A549 (cell line): ENCODE data around the gene DPY30.
"Not testable (repeated sequence)": the region's sequence is repeated elsewhere in the genome, so short reads cannot be mapped to it uniquely, and the experiment has no call there.

Experiments
- CBX2 ChIP-seq: fragments of 200-600 bp; sonication (generic); IDR thresholded peaks from 2 replicates; pipeline ENCODE4 v1.6.1; 2016; ENCODE audit warnings: low read depth, mild to moderate bottlenecking, borderline replicate concordance
- EP300 ChIP-seq, 2 experiments: fragments of >200 bp; sonication (Bioruptor Twin); formaldehyde crosslinking; IDR thresholded peaks; 2 replicates in 1 of 2; 3 replicates in 1 of 2; pipeline ENCODE4 v1.6.1; 2016 to 2017
- MAX ChIP-seq: IDR thresholded peaks from 2 replicates; pipeline ENCODE4 v1.6.1; 2012
- MYC ChIP-seq: IDR thresholded peaks from 2 replicates; pipeline ENCODE4 v1.6.1; 2012; ENCODE audit warnings: mild to moderate bottlenecking, inconsistent platforms, low read length, improper control_type of control experiment, borderline replicate concordance
- NFE2L2 ChIP-seq: fragments of 150-350 bp; conservative IDR thresholded peaks from 2 replicates; pipeline ENCODE4 v1.6.1; 2014; ENCODE audit warnings: low read length
- POLR2A ChIP-seq: IDR thresholded peaks from 2 replicates; pipeline ENCODE4 v1.6.1; 2012; ENCODE audit warnings: mild to moderate bottlenecking, low read length
- POLR2AphosphoS2 ChIP-seq: conservative IDR thresholded peaks from 2 replicates; pipeline ENCODE4 v1.6.1; 2012; ENCODE audit warnings: low read length, improper control_type of control experiment, inconsistent platforms
- RARB ChIP-seq: fragments of 250-450 bp; sonication (Bioruptor Pico); IDR thresholded peaks from 2 replicates; pipeline ENCODE4 v1.8.0; 2021; ENCODE audit warnings: mild to moderate bottlenecking, moderate library complexity
- REST ChIP-seq: fragments of 200-600 bp; sonication (generic); IDR thresholded peaks from 2 replicates; pipeline ENCODE4 v1.6.1; 2016; ENCODE audit warnings: antibody characterized with exemption, mild to moderate bottlenecking, moderate library complexity
- SMC3 ChIP-seq: fragments of >200 bp; sonication (Bioruptor Twin); formaldehyde crosslinking; IDR thresholded peaks from 3 replicates; pipeline ENCODE4 v1.6.1; 2018; ENCODE audit warnings: inconsistent platforms
- ZC3H11A ChIP-seq: fragments of 450-650 bp; IDR thresholded peaks from 2 replicates; pipeline ENCODE4 v1.6.1; 2014; ENCODE audit warnings: antibody characterized with exemption, mild to moderate bottlenecking
- TF ChIP-seq, protein P1 (sequence below): fragments of >200 bp; sonication (Bioruptor Twin); formaldehyde crosslinking; IDR thresholded peaks from 3 replicates; pipeline ENCODE4 v1.5.1; 2016

DNA sequence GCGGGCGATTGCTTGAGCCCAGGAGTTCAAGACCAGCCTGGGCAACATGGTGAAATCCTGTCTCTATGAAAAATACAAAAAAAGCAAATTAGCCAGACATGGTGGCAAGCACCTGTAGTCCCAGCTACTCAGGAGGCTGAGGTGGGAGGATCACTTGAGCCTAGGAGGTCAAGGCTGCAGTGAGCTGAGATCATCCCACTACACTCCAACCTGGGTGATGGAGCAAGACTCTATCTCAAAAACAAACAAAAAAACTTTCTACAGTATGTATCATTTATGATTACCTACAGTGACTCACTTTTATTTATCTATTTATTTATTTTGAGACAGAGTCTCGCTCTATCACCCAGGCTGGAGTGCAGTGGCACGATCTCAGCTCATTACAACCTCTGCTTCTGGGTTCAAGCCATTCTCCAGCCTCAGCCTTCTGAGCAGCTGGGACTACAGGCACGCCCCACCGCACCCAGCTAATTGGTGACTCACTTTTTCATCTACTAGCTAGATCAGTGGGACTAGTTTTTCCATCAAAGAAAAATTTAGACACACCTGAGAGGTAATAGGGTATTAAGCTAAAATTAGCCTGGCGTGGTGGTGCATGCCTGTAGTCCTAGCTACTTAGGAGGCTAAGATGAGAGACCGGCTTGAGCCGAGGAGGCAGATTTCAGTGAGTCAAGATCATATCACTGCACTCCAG is 20.7 kb downstream of the DPY30 start:
- not testable (repeated sequence) for TF ChIP-seq NFE2L2; POLR2A; ZC3H11A; MYC; EP300 (IDR thresholded peaks at IDR 0.05); REST; POLR2AphosphoS2; MAX; SMC3; CBX2; RARB (CRISPR knock-in tag)
- TF ChIP-seq, protein P1, sequence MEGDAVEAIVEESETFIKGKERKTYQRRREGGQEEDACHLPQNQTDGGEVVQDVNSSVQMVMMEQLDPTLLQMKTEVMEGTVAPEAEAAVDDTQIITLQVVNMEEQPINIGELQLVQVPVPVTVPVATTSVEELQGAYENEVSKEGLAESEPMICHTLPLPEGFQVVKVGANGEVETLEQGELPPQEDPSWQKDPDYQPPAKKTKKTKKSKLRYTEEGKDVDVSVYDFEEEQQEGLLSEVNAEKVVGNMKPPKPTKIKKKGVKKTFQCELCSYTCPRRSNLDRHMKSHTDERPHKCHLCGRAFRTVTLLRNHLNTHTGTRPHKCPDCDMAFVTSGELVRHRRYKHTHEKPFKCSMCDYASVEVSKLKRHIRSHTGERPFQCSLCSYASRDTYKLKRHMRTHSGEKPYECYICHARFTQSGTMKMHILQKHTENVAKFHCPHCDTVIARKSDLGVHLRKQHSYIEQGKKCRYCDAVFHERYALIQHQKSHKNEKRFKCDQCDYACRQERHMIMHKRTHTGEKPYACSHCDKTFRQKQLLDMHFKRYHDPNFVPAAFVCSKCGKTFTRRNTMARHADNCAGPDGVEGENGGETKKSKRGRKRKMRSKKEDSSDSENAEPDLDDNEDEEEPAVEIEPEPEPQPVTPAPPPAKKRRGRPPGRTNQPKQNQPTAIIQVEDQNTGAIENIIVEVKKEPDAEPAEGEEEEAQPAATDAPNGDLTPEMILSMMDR: not testable (repeated sequence)
